Activated naive CD8-positive, alpha-beta T cell treated with anti-CD3 and anti-CD28 coated beads, Interleukin-2, amount 10 ng/mL, durations not matched to agents 7 days and 5 days (primary cell): Measurements from ENCODE around the gene CMSS1. TPM values are rescaled to one million over a fixed set of nuclear protein-coding genes. Genes with fewer than 3 reads are reported as not detected.
"Not testable (repeated sequence)": the region's sequence is repeated elsewhere in the genome, so short reads cannot be mapped to it uniquely, and the experiment has no call there.

Experiments used
- ATAC-seq: fragments of 150-1000 bp; cut with Tn5 transposase; one replicate; pipeline ENCODE4 v1.10.0; 2021; ENCODE audit warnings: low read depth, moderate library complexity
- POLR2A ChIA-PET: fragments of 350-600 bp; sonication (Branson Sonifier 250); formaldehyde crosslinking; loops from one replicate; lab custom pipeline; 2021; ENCODE audit warnings: antibody characterized with exemption; lab: Charles Lee
- DNase-seq: peaks from one replicate; pipeline ENCODE4 v3.0.0; 2021
- H3K27ac Mint-ChIP-seq: one replicate; pipeline ENCODE4 v1.8.0; 2022; ENCODE audit warnings: mild to moderate bottlenecking, mixed read lengths
- H3K27me3 Mint-ChIP-seq: one replicate; pipeline ENCODE4 v1.8.0; 2022; ENCODE audit warnings: mild to moderate bottlenecking, moderate library complexity, mixed read lengths
- H3K36me3 Mint-ChIP-seq: one replicate; pipeline ENCODE4 v1.8.0; 2021; ENCODE audit warnings: mild to moderate bottlenecking, mixed read lengths
- H3K4me1 Mint-ChIP-seq: one replicate; pipeline ENCODE4 v1.8.0; 2021; ENCODE audit warnings: mixed read lengths
- H3K4me3 Mint-ChIP-seq: one replicate; pipeline ENCODE4 v1.8.0; 2022; ENCODE audit warnings: mild to moderate bottlenecking, moderate library complexity, mixed read lengths
- H3K9me3 Mint-ChIP-seq: one replicate; pipeline ENCODE4 v1.8.0; 2021; ENCODE audit warnings: mixed read lengths
- total RNA-seq, 2 experiments: library from RNA; stranded (reverse); gene quantifications; one replicate each; pipeline ENCODE4 v1.2.3, GENCODE V29; 2021

Gene CMSS1
- total RNA-seq, 2 experiments from 2014 or later, result 24.2 to 31.8 TPM

DNA sequence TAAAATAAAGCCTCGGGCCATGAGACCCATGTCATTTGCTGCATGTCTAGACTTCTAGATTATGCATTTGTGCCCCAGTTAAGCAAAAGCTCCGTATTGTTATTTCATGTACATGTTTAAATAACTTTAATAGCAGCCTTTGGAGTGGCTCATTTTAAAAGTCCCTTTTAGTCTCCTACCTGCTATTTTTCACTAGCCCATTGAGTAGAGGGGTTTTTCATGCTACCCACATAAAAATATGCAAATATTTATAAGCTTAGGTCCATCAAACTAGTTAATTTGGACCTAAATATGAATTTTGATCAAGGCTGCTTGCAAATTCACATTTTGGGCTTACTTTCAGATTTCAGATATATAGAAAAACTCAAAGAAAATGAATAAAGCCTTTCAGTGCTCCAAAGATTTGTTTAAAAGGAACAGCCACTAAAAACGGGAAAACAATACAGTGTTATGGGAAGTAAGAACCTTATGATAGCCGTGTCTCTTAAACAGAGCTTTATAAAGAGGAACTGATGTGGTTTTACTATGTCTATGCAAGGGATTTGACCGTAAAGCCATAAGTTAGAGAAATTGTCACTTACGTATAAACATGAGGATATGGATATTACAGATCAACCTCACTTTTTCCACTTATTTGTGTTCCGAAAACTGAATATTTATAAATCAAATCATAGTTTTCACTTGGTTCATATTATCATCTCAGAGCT, 266.6 kb downstream of the CMSS1 start:
- Mint-ChIP-seq H3K27me3 (no peaks in the 10 kb centered on the region), H3K27ac (no peak overlapping the region), H3K4me1 (peaks cover 36% of the 10 kb centered on the region), H3K9me3 (peaks cover 4% of the 10 kb centered on the region), H3K4me3 (no peak overlapping the region), H3K36me3 (peaks cover 41% of the 10 kb centered on the region)
- DNase-seq (no peak), ATAC-seq (no peak)
- POLR2A ChIA-PET, result interaction anchor here (0.8 kb wide), 1 partner anchor 126 kb away, joined by 3 read pairs; no protein-coding TSS in a partner anchor

- DNase-seq (no peak), ATAC-seq (no peak)
- no peak overlapping the region for H3K4me3 Mint-ChIP-seq
- peaks cover 51% of the 10 kb centered on the region for H3K4me1 Mint-ChIP-seq
- no peaks in the 10 kb centered on the region for H3K27me3 Mint-ChIP-seq
- POLR2A ChIA-PET, result interaction anchor here (0.6 to 6.6 kb wide), 4 partner anchors 11 to 255 kb away, joined by 3 to 42 read pairs (median 4); no protein-coding TSS in a partner anchor
- H3K9me3 Mint-ChIP-seq, result peaks cover 2% of the 10 kb centered on the region
- H3K36me3 Mint-ChIP-seq, result peaks cover 29% of the 10 kb centered on the region
- H3K27ac Mint-ChIP-seq, result no peak overlapping the region
Observed at GRCh38 chr3:100086401-100086800, 268.7 kb downstream of the CMSS1 start.

GRCh38 chr3:100087198-100087597, 269.5 kb downstream of the CMSS1 start:
- H3K4me1 Mint-ChIP-seq, result peaks cover 51% of the 10 kb centered on the region
- H3K27ac Mint-ChIP-seq, result peak overlapping the region; percentile 63
- peak overlapping the region; percentile 6 for H3K4me3 Mint-ChIP-seq
- H3K27me3 Mint-ChIP-seq, result no peaks in the 10 kb centered on the region
- DNase-seq, result no peak
- peak; percentile 30 for ATAC-seq
- peaks cover 1% of the 10 kb centered on the region for H3K9me3 Mint-ChIP-seq
- POLR2A ChIA-PET, result interaction anchor here (6.6 kb wide), 1 partner anchor 12 kb away, joined by 42 read pairs; no protein-coding TSS in a partner anchor
- H3K36me3 Mint-ChIP-seq, result peaks cover 25% of the 10 kb centered on the region

DNA sequence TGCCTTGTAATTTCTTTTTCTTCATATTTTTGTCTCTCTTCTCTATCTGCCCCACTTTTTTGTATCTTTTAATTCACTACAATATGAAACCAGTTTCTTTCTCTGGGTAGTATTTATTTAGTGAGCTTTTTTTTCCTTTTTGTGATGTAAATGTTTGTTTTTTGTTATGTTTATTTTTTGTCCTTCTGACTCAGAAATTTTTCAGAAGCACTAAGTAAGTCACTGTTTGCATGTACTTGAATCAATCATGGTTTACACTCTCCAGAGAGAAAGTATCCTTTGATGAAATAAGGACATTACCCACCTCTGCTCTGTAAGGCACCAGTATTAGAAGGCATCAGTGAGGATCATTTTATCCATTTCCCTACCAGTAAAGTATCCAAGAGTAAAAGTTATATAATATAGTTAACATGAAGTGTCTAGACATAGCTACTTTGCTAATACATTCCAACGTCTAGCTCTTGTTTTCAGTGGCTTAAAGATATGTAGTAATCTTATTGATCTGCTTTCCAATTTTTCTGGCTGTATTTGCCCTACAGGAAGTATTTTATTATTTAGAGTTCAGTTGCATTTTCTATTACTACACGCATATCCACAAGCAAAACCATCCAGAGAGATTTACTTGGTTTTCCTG, 271.2 kb downstream of the CMSS1 start:
- peak overlapping the region; percentile 52 for H3K4me3 Mint-ChIP-seq
- no peaks in the 10 kb centered on the region for H3K27me3 Mint-ChIP-seq
- peak overlapping the region; percentile 50 for H3K27ac Mint-ChIP-seq
- DNase-seq, result no peak
- peaks cover 23% of the 10 kb centered on the region for H3K36me3 Mint-ChIP-seq
- no peak for ATAC-seq
- H3K4me1 Mint-ChIP-seq, result peaks cover 44% of the 10 kb centered on the region
- POLR2A ChIA-PET, result interaction anchor here (6.6 kb wide), 1 partner anchor 14 kb away, joined by 42 read pairs; no protein-coding TSS in a partner anchor
- peaks cover 1% of the 10 kb centered on the region for H3K9me3 Mint-ChIP-seq

DNA sequence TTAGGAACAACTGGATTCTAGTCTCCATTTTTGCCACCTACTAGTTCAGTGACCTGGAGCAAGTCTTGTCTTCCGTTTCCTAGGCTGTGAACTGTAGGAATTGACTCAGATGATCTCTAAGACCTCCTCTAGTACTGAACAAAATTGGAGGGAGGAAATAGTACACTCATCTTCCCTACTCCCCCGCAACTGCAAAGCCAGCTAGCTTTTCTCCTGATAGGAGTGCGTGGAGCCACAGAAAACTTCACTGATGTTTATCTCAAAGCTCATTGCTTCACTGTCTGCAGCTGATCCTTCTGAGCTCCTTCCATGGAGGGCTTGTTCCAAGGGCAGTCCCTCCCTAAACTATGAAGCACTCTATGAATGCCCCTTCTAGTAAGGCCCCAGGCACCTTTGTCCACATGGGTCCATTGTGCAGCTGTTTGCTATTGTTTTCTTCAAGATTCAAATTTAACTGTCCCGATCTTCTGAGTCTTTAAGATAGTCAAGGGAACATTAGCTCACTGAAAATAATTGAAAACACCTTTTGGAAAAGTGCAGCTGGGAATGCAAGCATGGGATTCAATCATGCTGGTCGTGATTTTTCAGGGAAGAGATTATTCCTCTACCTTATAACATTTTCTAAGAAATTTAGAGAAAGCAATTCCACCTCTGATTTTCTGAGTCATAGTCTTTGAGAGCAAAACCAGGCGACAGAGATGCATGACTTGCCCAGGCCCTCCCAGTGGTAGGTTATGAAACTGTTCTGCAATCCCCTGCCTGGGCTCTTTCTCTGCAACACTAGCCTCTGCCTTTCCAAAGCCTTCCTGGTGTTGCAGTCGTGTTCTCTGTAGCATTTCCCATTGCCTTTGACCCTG, 272.4 kb downstream of the CMSS1 start:
- Mint-ChIP-seq H3K9me3 (peaks cover 1% of the 10 kb centered on the region), H3K27ac (peak overlapping the region; percentile 37), H3K4me3 (peak overlapping the region; percentile 2), H3K36me3 (peaks cover 28% of the 10 kb centered on the region), H3K27me3 (no peaks in the 10 kb centered on the region), H3K4me1 (peaks cover 44% of the 10 kb centered on the region)
- DNase-seq (no peak), ATAC-seq (peak; percentile 90)
- POLR2A ChIA-PET, result interaction anchor here (0.8 to 6.6 kb wide), 4 partner anchors 15 to 55 kb away, joined by 3 to 42 read pairs (median 4); no protein-coding TSS in a partner anchor

GRCh38 chr3:100090669-100091005, 273.0 kb downstream of the CMSS1 start:
- ATAC-seq, result peak; percentile 37
- peaks cover 1% of the 10 kb centered on the region for H3K9me3 Mint-ChIP-seq
- POLR2A ChIA-PET, result interaction anchor here (1.4 to 6.6 kb wide), 2 partner anchors 15 to 16 kb away, joined by 3 to 42 read pairs; no protein-coding TSS in a partner anchor

DNA sequence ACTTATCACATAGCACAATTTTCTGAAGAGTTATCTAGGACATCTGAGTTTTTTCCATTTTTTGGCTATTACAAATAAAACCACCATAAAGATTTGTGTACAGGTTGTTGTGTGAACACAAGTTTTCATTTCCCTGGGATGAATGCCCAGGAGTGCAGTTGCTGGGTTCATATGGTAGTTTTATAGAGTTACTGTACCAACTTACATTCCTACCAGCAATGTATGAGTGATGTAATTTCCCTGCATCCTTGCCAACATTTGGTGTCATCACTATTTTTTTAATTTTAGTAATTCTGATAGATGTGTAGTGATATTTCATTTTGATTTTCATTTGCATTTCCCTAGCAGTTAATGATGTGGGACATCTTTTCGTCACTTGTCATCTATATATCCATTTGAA, 276.2 kb downstream of the CMSS1 start:
- H3K36me3 Mint-ChIP-seq, result peaks cover 28% of the 10 kb centered on the region
- H3K27me3 Mint-ChIP-seq, result no peaks in the 10 kb centered on the region
- peaks cover 40% of the 10 kb centered on the region for H3K4me1 Mint-ChIP-seq

More at GRCh38 chr3:100090669-100091005, 273.0 kb downstream of the CMSS1 start:
- Mint-ChIP-seq H3K36me3 (peaks cover 28% of the 10 kb centered on the region), H3K4me1 (peaks cover 42% of the 10 kb centered on the region), H3K4me3 (no peak overlapping the region), H3K27ac (peak overlapping the region; percentile 37), H3K27me3 (no peaks in the 10 kb centered on the region)
- DNase-seq, result no peak

GRCh38 chr3:100096286-100096685, 278.6 kb downstream of the CMSS1 start:
- peaks cover 41% of the 10 kb centered on the region for H3K36me3 Mint-ChIP-seq
- POLR2A ChIA-PET, result not testable (repeated sequence)

More for the DNA sequence above, 276.2 kb downstream of the CMSS1 start:
- H3K4me3 Mint-ChIP-seq, result no peak overlapping the region
- no peak overlapping the region for H3K27ac Mint-ChIP-seq
- DNase-seq (no peak), ATAC-seq (no peak)
- no peaks in the 10 kb centered on the region for H3K9me3 Mint-ChIP-seq
- POLR2A ChIA-PET, result interaction anchor here (0.7 kb wide), 1 partner anchor 17 kb away, joined by 3 read pairs; no protein-coding TSS in a partner anchor

DNA sequence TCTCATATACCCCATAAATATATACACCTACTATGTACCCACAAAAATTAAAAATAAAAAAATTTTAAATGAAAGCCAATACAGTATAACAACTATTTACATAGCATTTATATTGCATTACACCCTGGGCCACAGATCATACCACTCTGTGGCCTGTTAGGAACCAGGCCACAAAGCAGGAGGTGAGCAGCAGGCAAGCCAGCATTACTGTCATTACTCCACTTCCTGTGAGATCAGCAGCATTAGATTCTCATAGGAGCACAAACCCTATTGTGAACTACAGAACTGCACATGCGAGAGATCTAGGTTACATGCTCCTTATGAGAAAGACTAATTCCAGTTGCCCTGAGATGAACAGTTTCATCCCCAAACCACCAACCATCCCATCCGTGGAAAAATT, 279.2 kb downstream of the CMSS1 start:
- peak overlapping the region; percentile 34 for H3K4me3 Mint-ChIP-seq

More at GRCh38 chr3:100096286-100096685, 278.6 kb downstream of the CMSS1 start:
- not testable (repeated sequence) for H3K4me3 Mint-ChIP-seq, H3K9me3 Mint-ChIP-seq, H3K27me3 Mint-ChIP-seq, DNase-seq, ATAC-seq
- Mint-ChIP-seq H3K27ac (peak overlapping the region; percentile 76), H3K4me1 (peaks cover 29% of the 10 kb centered on the region)

DNA sequence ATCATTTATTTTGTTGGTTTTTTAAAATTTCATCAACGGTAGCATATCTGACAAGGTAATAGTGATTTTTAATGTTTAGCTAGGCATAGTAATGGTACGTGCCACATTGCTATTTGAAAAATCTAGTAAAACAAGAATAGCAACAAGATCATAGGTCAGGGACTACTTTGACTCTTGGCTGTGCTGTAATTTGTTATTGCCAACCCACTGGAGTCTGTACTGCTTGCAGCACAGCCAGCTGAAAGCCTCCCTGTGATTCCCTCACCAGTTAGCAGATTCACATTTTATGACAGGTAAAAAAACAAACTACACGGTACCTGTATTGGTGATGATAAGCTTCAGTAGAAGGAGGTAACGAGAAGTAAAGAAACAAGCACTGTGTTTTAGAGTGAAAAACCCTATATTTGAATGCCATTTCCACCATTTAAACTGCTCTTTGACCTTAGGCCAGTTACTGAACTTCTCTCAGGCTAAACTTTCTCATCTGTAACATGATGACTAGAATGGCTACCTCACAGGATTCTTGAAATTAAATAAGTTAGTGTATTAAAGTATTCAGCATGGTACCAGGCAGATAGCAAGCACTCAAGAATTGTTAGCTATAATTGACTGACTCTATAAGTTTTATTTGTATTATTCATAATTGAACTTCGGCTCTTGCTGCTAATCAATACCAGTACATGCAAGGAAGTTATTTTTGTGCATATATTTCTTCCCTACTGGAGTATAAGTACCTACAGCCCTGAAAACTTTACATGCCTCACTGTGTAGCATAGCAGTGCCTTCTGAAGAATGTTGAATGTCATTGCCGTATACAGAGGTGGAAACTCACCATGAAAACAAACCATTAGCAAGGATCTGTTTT, 280.5 kb downstream of the CMSS1 start:
- Mint-ChIP-seq H3K36me3 (peaks cover 47% of the 10 kb centered on the region), H3K4me3 (no peak overlapping the region), H3K9me3 (peaks cover 3% of the 10 kb centered on the region), H3K27me3 (no peaks in the 10 kb centered on the region), H3K27ac (no peak overlapping the region), H3K4me1 (peaks cover 33% of the 10 kb centered on the region)
- DNase-seq (no peak), ATAC-seq (no peak)
- POLR2A ChIA-PET, result no interaction called here

More for the DNA sequence above, 279.2 kb downstream of the CMSS1 start:
- Mint-ChIP-seq H3K27ac (peak overlapping the region; percentile 72), H3K9me3 (peaks cover 3% of the 10 kb centered on the region), H3K27me3 (no peaks in the 10 kb centered on the region), H3K36me3 (peaks cover 42% of the 10 kb centered on the region), H3K4me1 (peaks cover 29% of the 10 kb centered on the region)
- ATAC-seq, result peak; percentile 98
- no peak for DNase-seq
- POLR2A ChIA-PET, result no interaction called here

DNA sequence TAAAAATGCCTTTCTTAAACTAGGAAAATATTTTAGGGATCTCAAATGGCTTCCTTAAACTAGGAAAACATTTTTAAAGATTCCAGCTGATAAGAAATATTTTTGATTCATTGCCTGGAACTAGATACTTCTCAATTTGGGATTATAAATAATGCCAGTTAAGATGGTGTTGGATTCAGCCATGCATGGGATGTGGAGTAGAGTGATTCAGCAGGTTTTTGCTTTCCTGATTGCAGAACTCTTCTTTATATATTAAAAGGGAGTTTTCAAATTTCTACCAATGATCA, 281.1 kb downstream of the CMSS1 start:
- Mint-ChIP-seq H3K4me3 (no peak overlapping the region), H3K27me3 (no peaks in the 10 kb centered on the region)

GRCh38 chr3:100099621-100100020, 282.0 kb downstream of the CMSS1 start:
- H3K27me3 Mint-ChIP-seq, result no peaks in the 10 kb centered on the region

More for the DNA sequence above, 281.1 kb downstream of the CMSS1 start:
- DNase-seq (no peak), ATAC-seq (no peak)
- Mint-ChIP-seq H3K4me1 (peaks cover 34% of the 10 kb centered on the region), H3K36me3 (peaks cover 47% of the 10 kb centered on the region), H3K9me3 (peaks cover 3% of the 10 kb centered on the region), H3K27ac (no peak overlapping the region)
- POLR2A ChIA-PET, result no interaction called here

More at GRCh38 chr3:100099621-100100020, 282.0 kb downstream of the CMSS1 start:
- ATAC-seq (no peak), DNase-seq (no peak)
- Mint-ChIP-seq H3K4me1 (peaks cover 40% of the 10 kb centered on the region), H3K9me3 (peaks cover 3% of the 10 kb centered on the region), H3K27ac (peak overlapping the region; percentile 6), H3K4me3 (no peak overlapping the region), H3K36me3 (peaks cover 48% of the 10 kb centered on the region)
- POLR2A ChIA-PET, result no interaction called here
